C4-2B (cell line): ENCODE results near the gene ARGLU1.

Experiments used
- H3K27ac ChIP-seq: fragments of 450-650 bp; 2 replicates; pipeline ENCODE4 v1.5.1; 2017
- ZFX ChIP-seq: fragments of 450-650 bp; IDR thresholded peaks from 2 replicates; pipeline ENCODE4 v1.6.1; 2017
- TF ChIP-seq, protein P1 (sequence below): fragments of 450-650 bp; conservative IDR thresholded peaks from 2 replicates; pipeline ENCODE4 v1.5.1; 2017; ENCODE audit warnings: mild to moderate bottlenecking

Gene ARGLU1

DNA sequence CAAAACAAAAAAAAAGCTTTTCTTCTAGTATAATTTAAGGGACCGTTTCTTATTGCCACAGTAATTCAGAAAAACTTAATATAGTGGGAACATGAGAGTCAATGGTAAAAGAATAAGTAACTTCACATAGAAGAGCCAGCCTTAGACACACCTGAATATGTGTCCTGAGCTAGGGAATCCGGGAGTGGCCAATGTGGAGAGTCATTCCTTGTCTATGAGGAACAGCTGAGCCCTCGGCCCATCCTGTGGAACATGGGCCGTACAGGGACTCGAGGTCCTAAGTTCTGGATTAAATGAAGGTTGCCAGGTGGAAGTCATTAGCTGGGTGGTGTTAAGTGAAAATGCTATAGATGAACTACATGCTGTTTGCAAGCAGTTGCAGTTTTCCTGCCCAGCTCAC lies 64.7 kb downstream of the ARGLU1 start:
- no peak overlapping the region for H3K27ac ChIP-seq
- TF ChIP-seq, protein P1, sequence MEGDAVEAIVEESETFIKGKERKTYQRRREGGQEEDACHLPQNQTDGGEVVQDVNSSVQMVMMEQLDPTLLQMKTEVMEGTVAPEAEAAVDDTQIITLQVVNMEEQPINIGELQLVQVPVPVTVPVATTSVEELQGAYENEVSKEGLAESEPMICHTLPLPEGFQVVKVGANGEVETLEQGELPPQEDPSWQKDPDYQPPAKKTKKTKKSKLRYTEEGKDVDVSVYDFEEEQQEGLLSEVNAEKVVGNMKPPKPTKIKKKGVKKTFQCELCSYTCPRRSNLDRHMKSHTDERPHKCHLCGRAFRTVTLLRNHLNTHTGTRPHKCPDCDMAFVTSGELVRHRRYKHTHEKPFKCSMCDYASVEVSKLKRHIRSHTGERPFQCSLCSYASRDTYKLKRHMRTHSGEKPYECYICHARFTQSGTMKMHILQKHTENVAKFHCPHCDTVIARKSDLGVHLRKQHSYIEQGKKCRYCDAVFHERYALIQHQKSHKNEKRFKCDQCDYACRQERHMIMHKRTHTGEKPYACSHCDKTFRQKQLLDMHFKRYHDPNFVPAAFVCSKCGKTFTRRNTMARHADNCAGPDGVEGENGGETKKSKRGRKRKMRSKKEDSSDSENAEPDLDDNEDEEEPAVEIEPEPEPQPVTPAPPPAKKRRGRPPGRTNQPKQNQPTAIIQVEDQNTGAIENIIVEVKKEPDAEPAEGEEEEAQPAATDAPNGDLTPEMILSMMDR: no peak
- TF ChIP-seq ZFX: no peak

DNA sequence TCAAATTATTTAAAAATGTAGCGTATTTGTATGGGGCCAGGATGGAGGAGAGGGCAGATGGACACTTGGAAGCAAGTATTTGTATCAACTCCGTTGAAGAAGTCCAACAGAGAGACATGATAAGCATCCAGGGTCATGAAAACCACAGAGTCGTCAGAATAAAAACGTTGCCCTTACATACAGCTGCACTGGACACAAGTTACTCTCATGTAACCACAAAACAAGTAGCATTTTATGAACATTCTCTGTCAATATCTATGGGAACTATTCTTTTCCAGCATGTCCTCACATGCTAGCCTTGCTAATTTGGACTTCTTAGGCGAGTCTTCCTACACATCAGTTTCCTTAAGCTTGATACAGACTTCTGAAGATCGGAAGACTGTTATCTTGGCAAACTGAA lies 67.5 kb downstream of the ARGLU1 start:
- TF ChIP-seq ZFX: no peak
- TF ChIP-seq, protein P1: no peak
- no peak overlapping the region for H3K27ac ChIP-seq

DNA sequence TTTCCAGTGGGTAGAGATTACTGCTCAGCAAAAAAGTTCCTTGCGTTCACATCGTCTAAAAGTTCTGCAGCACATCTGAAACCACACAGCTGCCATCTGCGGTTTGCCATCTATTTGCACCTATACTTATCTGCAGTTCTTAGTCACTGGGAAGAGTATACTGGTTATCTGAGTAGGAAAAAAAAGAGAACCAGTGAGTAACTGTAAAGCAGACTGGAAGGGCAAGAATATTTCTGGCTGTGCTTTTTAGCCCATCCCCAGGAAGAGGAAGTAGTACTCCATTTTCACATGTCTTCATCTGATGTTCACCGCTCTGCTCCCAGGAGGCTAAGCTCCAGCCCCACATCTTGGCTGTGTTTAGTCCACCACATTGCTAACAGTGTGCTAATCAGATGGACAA lies 68.0 kb downstream of the ARGLU1 start:
- TF ChIP-seq, protein P1: no peak
- no peak for TF ChIP-seq ZFX
- no peak overlapping the region for H3K27ac ChIP-seq

DNA sequence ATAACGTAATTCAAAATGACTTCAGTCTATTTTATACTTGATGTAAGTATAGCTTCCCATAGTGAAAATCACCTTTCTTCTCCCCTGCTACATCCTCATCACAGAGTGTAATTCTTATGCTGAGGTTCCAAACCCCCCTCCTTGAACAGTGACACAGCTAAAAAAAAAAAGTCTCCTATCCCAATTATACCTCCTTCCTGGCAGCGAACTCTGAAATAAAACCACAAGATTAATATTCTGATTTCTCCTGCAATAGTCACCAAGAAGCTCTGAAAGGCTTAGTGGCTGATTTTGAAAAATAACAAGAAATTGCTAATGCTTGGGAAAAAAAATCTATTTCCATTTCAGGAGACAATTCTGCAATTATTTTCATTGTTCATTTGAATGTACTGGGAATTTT lies 68.8 kb downstream of the ARGLU1 start:
- TF ChIP-seq, protein P1: no peak
- no peak for TF ChIP-seq ZFX
- H3K27ac ChIP-seq: no peak overlapping the region

DNA sequence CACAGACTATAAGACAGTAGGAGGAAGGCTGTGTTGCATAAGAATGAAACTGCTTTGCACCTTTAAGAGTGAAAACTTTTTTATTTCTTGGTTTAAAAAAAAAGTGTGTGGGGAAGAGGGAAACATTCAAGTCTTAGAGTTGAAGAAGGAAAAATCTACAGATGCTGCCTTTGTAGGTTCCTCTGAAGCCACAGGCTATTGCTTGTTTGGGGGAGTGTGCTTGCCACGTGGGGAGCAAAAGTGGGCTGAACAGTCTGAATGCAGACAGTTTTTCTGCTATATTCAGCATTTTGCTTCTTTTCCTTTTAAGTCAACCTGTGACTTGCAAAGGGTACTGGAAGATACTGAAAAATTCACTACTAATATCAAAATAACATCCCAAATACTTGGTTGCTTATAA lies 69.4 kb downstream of the ARGLU1 start:
- TF ChIP-seq ZFX: no peak
- TF ChIP-seq, protein P1: no peak
- no peak overlapping the region for H3K27ac ChIP-seq

DNA sequence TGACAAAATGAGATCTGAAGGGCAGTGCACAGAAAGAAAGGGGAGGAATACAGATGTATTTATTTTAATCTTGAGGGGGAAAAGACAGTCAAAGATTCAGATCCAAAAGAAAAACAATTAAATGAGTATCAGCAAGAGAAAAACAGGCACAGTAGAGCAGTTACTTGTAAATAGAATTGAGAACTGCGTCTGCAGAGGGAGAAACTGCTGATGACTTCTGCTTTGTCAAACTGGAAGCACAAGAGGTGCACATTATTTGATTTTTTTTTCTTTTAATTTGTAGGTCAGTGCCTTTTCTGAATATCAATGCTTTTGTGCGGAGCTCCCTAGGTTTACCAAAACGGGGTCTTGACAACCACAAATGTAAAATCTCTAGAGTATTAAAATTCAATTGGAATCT lies 69.8 kb downstream of the ARGLU1 start:
- TF ChIP-seq ZFX: no peak
- TF ChIP-seq, protein P1: no peak

DNA sequence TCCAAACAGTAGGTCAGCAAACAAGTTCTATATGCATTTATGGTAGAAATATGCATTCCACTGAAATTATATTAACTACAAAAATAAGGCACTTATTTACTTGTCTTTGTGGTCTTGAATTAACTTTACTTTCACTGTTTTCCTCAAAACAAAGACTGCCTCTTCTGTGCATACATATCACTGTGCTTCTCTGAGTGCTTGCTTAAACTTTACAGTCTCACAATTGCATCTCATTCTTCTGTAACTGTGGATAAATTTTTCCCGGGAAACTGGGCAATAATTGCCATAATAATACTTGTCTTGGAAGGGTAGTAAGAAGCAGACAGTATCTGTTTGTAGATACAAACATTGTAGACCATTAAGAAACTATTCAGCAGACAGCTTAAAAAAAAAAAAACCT lies 70.9 kb downstream of the ARGLU1 start:
- TF ChIP-seq, protein P1: no peak
- TF ChIP-seq ZFX: no peak
- no peak overlapping the region for H3K27ac ChIP-seq

More for the DNA sequence above, 69.8 kb downstream of the ARGLU1 start:
- no peak overlapping the region for H3K27ac ChIP-seq
